SH-SY5Y (cell line): ENCODE results near the gene CFAP65.

ENCODE experiments used
- GATA2 ChIP-seq: IDR thresholded peaks from 2 replicates; pipeline ENCODE4 v1.6.1; 2011; ENCODE audit warnings: mild to moderate bottlenecking, low read depth, low read length
- GATA3 ChIP-seq: IDR thresholded peaks from 2 replicates; pipeline ENCODE4 v1.6.1; 2011; ENCODE audit warnings: low read depth, mild to moderate bottlenecking, low read length, moderate library complexity

- no peak for TF ChIP-seq GATA3
- no peak for TF ChIP-seq GATA2
Measured at GRCh38 chr2:219028996-219029828, 12.1 kb downstream of the CFAP65 start.
